ENCODE measurements around the gene METTL24.
"Not testable (repeated sequence)": the region's sequence is repeated elsewhere in the genome, so short reads cannot be mapped to it uniquely, and the experiment has no call there.

METTL24 gene

DNA sequence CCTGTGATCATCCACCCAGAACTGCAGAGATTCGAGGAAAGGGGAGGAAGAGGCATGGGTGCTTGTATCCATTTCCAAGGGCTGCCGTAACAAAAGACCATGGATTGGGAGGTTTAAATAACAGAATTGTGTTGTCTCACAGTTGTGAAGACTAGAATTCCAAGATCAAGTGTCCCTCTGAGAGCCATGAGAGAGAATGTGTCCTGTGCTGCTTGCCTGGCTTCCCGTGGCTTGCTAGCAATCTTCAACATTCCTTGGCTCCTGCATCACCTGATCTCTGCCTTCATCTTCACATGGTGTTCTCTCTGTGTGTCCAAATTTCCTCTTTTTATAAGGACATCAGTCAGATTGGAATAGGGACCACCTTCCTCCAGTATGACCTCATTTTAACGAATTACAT, 108.1 kb downstream of the METTL24 start:
- no peak for DNase-seq

DNA sequence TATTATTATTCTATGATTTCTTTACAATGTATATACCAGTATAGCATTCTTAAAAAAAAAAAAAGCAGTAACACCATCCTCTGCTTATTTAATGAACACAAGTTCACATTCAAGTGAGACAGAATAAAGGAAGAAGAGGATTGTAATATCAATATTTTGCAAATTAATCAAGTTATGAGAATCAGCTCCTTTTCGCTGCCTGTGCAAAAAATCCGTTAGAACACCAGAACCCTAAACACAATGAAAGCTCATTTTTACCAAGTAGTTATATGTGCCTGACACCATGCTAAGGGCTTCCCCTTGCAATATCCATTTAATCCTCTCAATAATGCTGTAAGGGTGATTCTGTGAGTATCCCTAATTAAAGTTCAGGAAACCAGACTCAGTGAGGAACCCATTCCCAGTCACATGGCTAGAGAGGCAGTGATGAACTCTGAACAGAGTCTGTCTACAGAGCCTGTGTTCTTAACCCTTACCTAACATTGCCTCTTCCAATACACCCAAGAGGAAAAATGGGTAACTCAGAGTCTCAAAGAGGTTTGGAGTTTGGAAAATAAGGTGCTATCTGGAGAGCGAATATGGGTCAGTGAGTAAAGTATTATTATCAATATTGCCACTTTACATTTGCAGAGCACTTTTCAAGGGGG, 111.1 kb downstream of the METTL24 start:
- DNase-seq, result no peak

DNA sequence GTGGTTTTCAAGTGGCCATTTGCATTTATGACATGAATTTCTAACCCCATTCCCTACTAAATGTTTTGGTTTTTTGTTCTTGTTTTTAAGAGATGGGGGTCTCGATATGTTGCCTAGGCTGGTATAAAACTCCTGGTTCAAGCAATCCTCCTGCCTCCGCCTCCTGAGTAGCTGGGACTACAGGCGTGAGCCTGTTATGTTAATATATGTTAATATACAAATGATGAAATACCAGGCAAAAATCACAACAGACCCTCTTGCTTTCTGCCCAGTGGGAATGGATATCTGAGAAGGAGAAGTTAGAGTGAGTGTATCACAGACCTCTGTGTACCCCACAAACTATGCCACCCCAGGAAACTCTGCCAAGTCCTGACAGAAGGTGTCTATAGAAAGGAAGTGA, 111.8 kb downstream of the METTL24 start:
- DNase-seq, result no peak

DNA sequence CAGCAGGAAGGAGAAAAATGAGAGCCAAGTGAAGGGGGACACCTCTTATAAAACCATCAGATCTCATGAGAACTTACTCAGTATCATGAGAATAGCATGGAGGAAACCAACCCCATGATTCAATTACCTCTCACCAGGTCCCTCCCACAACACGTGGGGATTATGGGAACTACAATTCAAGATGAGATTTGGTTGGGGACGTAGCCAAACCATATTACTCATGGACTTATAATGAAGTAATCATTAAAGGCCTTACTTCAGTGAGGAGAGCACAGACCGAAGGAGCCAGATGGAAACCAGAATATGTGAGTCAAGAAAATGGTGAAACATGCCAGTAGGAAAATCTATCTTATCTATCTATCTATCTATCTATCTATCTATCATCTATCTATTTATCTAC, 113.5 kb downstream of the METTL24 start:
- not testable (repeated sequence) for DNase-seq

DNA sequence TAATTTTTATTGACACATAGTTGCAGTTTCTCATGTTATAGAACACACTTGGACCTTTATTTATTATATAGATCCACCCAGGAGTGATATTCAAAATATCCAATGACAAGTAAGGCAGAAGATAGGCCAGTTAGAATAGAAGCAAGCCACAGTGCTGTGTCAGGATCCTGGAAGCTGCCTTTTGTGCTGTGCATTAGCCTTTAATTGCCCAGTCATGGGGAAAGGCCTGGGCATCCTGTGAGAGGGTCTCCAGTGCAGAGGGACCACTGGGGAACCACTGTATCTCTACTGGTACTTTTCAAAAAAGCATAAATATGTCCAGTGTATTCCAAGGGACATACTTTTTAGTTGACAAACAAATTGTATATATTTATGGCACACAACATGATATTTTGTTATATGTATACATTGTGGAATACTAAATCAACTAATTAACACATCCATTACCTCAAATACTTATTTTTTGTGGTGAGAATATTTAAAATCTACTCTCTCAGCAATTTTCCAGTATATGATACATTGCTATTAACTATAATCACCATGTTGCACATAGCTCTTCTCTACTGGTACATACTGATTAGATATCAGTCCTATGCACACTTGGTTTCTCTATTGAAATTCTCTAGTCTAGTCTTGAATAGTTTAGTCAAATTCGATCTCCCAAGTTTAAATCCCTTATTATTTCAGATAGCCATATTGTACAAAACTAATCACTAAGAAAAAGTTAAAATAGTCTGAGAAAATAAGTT, 118.4 kb downstream of the METTL24 start:
- DNase-seq, result no peak

DNA sequence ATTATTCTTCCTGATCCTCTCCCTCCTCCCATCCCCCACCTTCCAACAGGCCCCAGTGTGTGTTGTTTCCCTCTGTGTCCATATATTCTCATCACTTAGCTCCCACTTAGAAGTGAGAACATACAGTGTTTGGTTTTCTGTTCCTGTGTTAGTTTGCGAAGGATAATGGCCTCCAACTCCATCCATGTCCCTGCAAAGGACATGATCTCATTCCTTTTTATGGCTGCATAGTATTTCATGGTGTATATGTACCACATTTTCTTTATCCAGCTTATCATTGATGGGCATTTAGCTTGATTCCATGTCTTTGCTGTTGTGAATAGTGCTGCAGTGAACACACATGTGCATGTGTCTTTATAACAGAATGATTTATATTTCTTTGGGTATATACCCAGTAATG, 122.1 kb downstream of the METTL24 start:
- DNase-seq, result not testable (repeated sequence)

DNA sequence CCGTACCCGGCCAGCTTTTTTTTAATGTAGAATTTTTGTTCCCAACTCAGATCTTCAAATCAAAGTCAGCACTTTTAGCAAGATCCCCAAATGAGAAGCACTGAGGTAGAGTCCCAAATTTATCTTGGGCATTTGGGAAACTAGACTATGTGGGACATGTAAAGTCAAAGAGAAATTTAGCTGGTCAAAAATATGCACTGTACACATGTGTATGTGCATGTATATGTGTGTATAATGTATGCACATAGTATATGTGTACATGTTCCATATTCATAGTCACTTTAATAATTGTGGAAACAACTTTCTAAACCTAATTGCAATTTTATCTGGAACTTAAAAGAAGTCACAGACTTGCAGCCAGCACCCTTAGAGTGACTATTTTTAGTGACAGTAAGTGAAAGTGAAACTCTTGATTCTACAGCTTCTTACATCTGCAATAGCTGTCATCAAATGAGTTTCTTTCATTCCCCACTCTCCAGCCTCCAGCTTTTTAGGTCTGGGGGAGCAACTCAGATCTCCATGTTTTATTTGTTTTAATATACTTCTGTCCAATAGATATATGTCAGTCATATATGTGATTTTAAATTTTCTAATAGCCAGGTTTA, 124.3 kb downstream of the METTL24 start:
- DNase-seq, result no peak

DNA sequence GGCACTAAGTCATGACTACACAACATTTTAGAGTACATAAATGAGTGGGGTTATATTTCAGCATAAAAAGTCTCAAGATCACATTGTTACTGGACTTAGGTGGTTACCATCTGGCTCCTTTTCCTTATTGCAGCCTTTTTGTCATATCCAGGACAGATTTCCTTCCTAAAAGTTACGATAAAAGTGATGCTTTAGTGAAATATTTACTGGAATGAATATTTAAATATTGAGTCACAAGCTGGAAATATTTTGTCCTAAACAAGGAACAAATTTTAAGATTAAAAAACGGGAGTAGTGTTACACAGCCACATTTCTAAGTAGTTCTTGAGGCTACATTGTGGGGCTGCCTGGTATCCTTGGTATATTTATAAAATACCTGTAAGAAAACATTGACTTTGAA, 125.7 kb downstream of the METTL24 start:
- DNase-seq, result no peak

DNA sequence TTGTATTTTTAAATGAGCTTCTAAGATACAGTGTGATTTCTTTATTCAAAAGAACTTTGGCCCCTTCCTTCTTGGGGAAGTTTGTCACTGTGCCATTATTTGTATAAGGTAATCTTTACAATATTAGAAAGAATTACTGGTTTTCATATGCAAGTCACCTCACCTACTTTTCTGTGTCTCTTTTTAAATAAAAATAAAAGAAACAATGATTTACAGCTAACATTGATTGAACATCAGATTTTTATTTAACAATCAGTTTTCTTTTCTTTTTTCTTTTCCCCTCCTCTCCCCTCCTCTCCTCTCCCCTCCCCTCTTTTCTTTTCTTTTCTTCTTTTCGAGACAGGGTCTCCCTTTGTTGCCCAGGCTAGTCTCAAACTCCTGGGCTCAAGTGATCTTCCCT, 131.9 kb downstream of the METTL24 start:
- no peak for DNase-seq

DNA sequence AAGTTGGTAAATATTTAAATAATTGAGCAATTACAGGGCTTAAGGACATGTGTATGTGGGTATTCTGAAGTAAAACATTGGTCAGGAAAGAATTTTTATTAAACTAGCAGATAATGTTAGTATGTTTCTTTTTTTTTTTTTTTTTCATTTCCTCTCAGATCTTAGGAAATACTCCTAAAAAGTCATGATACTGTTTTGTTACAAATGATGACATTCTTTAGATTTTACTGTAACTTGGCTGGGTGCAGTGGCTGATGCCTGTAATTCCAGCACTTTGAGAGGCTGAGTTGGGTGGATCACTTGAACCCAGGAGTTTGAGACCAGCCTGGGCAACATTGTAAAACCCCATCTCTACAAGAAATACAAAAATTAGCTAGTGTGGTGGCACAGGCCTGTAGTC, 136.4 kb downstream of the METTL24 start:
- DNase-seq, result no peak

DNA sequence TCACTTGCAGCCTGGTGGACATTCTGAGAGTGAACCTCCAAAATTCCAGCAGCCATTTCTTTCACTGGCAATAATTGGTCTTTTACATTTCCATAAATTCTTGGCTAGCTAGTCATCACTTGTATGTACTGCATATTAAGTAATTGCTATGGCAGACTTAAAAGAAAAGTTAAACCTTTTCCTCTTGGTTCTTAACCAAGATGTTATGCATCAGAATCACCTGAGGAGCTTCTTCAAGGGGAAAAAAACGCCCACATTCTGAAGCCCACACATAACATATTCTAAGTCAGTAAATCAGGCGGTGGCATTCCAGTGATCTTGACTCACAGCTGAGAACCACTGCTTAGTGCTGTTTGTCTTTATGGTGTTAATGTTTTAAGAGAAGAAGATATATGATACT, 140.9 kb downstream of the METTL24 start:
- DNase-seq, result peak; percentile 78

DNA sequence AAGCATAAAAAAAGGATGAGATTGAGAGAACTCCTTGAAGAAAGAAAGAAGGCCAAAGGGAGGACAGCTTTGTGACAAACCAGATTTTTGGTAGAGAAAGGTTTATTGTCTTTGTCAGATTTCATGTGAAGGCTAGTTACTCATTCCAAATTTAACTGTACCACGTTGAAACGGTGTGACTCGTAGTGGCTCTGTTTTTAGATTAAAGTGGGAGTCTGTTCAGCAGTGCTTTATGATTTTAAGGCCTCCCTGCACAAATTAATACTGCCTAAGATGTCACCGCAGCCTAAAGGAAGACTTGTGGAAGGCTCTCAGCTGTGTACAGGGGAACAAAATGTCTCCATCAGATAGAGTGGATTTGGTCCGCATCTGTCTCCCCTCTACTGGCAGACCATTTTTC, 142.0 kb downstream of the METTL24 start:
- no peak for DNase-seq

DNA sequence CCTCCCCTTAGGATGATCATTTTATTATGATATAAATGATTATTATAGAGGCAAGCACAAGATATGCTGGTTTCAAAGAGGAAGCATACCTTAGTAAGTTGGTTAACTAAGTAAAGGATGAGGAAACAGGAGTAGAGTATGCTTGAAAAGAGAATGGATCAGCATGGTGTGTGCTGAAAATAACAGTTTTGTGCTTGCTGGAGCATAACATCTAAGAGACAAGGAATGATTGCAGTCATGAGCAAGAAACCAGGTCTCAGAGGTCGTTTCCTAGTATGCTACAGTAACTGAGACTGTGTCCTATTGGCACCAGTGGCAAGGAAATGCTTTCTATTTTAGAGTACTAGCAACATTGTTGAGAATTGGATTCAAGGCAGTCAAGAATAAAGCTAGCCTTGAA, 143.8 kb downstream of the METTL24 start:
- DNase-seq, result peak; percentile 53

DNA sequence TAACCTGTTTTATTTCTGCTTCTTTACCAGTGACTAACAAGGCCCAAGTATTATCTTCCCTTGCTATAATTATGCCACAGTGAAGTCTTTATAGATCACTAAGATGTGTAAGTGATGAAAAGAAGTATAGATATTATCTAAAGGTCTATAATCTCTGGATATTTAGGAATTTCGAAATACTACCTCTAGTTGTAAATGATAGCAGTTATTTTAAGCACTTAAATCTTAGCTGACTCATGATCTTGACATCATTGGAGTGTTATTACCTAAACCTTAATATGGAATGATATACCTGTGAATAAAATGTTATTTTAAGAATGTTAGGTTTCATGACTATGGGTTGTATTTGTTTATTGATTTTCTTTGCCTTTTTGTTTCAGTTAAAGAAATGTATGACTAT, 146.4 kb downstream of the METTL24 start:
- no peak for DNase-seq

DNA sequence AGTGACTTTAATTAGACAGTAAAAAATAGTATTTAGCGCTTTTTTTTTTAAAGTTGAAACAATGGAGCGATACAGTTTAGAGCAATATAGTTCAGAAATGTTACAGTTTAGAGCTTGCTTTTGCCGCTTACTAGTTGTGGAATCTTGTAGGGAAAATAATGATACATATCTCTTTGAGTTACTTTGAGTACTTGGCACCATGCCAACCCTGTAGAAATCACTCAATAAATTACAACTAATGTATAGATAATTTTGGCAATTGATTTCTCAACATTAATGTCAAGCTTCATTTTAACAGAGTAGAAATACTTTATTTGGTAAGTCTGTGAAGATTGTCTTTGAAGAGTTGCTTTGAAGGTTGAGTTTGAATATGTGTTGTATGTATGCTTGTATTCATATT, 150.5 kb downstream of the METTL24 start:
- no peak for DNase-seq

DNA sequence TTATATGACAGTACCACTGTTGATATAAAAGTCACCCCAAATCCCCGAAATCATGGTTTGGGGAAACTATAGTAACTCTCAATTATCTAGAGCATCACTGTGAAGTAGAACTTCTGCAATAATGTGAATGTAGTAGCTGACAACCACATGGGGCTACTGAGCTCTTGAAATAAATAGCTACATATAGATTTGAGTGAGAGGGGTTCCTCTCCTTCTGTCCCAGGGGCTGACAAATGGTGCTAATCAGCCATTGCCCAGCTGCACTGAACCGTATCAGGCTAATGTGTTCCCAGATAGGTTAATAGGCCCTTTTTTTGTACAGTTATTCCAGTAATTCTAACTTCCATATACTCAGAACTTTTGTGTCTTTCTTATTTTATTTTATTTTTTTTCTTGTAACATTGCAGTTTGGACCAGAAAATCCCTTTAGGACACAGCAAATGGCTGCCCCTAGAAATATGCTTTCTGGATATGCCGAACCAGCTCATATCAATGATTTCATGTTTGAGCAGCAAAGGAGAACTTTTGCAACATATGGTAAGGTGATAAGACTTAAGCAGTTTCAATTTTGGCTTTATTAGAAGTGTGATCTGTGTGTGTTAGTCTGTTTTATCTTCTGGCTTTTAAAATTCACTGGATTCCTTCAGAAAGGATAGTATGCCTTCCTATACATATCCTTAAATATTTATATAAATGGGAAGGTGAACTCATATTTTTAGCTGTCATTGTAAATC, 156.8 kb downstream of the METTL24 start:
- no peak for DNase-seq

DNA sequence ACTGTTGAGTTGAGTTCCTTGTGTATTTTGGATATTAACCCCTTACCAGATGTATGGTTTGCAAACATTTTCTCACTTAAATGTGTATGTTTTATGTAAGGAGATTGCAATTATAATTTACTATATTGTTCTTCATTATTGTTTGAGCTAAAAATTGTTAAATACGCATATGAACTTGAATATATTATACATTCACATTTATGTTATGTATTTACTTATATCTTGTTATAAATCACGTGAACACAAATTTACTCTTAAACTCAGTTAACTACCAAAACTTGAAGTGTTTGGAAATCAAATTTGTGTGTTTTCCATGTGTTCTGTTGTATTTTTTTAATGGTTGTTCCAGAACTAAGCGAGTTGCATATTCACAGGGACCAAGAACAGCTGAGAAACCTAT, 159.6 kb downstream of the METTL24 start:
- DNase-seq, result no peak

DNA sequence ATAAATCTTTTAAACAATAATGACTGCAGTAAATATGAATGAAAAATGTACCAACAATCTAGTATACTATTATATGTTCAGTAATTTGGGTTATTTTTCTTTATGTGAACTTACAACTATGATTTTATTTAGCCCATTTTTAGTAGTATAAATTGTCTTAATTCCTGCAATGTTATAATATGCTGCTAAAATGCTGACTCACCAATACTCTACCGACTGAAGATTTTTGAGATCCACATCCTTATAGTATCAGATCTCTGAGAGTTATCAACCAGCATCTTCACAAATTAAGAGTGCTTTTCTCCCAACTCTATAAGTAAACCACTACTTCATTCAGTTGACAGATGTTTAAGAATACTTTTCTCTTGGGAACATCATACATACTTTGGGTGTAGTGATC, 161.3 kb downstream of the METTL24 start:
- DNase-seq, result no peak

DNA sequence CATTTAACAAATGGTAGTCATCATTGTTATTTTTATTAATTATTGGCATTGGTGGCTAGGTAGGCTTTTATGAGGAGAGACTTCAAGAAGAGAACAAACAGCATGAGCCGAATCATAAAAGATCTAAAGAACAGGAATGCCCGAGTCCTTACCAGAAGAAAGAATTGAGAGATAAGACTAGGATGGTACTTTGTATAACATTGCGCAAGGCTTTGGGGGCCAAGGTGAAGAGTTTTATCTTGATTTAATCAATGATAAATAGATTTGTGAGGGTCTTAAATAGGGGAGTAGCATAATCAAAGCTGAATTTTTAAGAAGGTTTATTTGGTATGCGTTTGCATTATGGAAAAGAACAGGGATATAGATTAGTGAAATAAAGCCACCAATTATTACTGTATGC, 162.5 kb downstream of the METTL24 start:
- DNase-seq, result no peak

All from kidney glomerular epithelial cell (primary cell).